T-helper 22 cell (primary cell): ENCODE results near the gene EPYC.
"Not testable (repeated sequence)": the region's sequence is repeated elsewhere in the genome, so short reads cannot be mapped to it uniquely, and the experiment has no call there.

ENCODE experiments used
- DNase-seq: peaks from one replicate; pipeline ENCODE4 v3.0.0-alpha.2; 2020; ENCODE audit warnings: low read depth

EPYC gene

GRCh38 chr12:90991952-90992465 lies 12.8 kb downstream of the EPYC start:
- no peak for DNase-seq

- no peak for DNase-seq
Observed at GRCh38 chr12:90990611-90991010, 14.2 kb downstream of the EPYC start.

- DNase-seq, result no peak
Observed at GRCh38 chr12:90989686-90990111, 15.1 kb downstream of the EPYC start.

DNA sequence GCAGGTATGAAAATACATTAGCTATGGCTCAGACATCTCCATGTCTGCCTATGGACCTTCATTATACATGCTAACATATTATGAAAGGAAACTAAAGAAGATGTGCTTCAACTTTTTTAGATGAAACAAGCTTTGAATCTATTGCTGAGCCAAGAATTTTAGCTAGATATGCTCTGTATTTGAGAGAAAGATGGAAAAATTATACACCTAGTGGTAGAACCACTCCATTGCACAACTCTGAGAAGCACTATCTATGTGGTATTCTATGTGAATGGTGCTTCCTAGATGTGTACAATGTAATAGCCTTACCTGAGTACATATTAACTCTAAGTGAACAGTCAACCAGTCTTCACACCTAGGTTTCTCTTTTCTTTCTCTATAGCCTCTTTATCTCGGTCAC lies 17.3 kb downstream of the EPYC start:
- DNase-seq, result no peak

DNA sequence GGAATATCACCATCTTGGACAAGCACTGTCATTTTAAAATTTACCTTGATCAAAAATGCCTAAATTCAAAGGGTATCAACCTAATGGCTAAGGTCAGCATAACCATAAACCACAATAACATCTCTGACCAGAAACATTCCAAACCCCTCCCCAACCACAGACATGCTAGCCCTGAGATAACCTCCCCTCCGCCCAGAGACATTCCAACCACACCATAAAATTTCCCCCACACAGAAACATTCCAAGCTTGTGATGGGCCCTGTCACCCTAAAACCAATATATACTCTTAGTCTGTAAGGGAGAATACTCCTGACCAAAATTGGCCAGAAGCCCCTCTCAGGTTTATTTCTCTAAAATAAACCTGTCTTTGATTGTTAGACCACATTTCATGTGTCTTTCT lies 17.7 kb downstream of the EPYC start:
- no peak for DNase-seq

- not testable (repeated sequence) for DNase-seq
Observed at GRCh38 chr12:90985331-90985730, 19.4 kb downstream of the EPYC start.

DNA sequence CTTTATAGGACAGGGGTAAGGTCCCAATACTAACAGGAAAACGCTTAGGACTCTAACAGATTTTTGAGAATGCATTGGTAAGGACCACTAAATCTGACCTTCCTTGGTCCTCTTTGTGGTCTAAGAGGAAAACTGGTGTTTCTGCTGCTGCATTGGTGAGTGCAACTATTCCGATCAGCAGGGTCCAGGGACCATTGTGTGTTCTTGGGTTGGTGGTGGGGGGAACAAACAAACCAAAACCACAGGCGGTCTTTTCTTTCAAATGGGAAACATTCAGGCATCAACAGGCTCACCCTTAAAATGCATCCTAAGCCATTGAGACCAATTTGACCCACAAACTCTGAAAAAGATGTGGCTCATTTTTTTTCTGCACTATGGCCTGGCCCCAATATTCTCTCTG lies 20.7 kb downstream of the EPYC start:
- DNase-seq, result no peak

DNA sequence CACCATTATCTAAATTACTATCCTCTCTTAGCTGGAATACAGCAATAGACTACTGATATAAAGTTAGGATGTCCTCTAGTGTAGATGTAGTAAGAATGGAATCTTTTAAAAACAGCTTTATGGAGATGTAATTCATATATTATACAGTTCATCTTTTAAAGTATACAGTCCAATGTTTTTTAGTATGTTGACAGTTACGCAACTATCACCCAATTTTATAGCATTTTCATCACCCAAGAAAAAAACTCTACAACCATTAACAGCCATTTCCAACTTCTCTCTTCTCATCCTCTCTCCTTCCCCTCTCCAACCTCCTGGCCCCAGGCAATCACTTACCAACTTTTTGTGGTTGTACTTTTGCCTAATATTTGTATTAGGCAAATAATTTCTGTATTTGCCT lies 22.6 kb downstream of the EPYC start:
- no peak for DNase-seq

DNA sequence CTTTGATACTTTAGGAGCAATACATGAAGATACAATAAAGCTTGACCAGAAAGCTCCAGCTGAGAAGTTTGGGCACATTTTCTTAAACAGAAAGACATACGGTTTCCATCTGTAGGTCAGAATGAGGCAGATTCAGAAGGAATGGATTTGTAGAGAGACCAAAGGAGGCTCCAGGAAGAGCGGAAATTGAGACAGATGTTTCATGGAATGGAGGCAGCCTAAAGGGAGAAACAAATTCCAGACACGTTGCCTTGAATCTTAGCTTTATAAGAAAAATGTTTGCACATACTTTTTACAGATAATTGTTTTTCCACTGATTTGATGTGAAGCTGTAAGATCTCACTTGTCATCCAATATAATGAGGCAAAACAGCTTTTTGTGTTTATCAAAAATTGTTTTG lies 24.8 kb downstream of the EPYC start:
- no peak for DNase-seq

DNA sequence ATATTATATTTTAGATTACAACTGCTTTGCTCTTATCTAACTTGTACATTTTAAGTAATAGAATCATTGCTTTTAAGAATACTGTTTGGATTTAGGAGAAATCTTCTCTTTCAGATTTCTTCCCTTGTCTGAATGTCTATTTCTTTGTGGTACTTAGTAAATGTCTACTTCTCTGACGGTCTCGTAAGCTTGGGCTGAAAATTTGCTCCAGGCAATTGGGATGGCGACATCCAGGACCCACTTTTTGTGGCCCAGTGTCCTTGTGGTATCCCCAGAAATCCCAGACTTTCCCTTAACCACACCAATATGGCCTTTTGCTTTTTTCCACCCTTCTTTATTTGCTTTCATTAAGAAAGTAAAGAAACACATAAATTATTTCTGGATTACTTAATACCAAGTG lies 25.8 kb downstream of the EPYC start:
- DNase-seq, result no peak

DNA sequence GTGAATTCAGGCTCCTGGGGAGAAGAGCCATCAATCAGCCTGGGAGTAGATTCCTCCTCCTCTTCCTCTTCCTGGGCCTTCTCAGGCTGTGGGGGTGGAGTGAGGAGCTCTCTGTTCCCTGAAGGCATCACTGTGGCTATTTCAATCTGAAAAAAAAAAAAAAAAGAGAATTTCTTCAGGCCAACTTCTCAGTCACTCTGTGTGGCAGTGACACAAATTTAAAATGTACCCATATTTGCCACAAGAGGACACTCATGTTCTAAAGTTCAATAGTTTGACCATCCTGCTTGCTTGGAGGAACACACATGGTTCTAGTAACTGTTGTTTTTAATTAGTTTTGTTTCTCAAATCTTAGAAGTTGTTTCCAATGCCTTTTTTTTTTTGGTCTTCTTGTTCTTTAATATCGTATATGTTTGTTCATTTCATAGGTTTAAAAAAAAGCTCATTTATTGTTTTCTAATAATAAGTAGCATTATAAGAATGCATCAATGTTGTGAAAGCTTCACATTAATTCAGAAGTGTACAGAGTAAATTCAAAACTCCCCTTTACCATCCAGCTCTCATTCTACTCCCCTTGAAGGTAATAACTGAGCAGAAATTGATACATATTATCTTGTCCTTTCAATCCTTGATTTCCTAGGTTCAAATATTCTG lies 26.5 kb downstream of the EPYC start:
- no peak for DNase-seq

DNA sequence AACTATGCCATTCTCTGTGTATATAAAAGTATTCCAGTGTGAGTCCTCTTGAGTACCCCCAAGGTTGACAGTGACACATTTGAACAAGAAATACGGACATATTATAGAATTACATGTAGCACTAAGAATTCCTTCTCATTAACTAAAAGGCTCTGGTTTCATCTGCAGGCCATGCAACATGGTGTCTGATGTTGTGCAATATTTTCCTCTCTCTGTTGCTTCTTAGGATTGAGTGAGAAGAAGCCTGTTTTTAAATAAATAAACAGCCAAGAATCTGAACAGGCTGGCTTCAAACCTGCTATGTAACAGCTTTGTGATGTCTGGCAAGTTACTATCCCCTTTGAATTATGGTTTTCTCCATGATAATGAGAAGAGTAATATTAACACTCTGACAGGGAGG lies 27.5 kb downstream of the EPYC start:
- no peak for DNase-seq

DNA sequence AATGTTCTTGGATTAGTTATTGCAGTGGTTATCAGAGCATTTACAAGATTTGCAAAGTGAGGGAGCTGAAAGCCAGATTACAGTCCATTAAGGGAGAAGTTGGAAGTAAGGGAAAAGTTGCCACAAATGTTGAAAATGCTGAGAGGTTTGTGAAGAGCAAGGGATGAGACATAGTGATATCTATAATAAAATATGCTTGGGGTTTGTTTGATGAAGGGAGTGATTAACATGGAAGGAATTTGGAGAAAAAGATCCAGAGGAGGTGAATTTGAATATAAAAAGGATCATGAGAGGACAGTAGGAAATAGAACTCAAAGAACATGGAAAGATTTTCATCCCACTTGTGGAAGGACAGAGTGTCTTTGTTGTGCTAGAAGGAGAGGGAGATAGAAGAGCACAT lies 30.5 kb downstream of the EPYC start:
- DNase-seq, result no peak

GRCh38 chr12:90972226-90972625 lies 32.5 kb downstream of the EPYC start:
- no peak for DNase-seq

DNA sequence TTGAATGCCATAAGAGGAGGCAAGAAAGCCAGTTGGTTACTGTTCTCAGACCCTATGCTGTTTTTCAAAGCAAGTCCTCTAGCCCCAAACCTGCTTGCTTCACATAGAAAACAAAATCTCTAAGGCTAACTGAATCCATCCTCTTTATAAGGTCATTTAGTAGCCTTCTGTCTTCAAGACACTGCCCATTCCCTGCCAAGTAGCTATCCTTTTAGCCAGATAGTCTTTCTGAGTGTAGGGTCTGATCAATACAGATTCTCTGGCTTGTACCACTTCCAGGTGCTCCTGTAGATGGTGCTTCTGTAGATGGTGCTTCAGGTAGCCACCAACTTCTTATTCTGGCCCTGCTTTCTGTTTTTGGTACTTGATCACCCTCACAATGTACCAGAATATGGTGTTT lies 33.9 kb downstream of the EPYC start:
- DNase-seq, result no peak

DNA sequence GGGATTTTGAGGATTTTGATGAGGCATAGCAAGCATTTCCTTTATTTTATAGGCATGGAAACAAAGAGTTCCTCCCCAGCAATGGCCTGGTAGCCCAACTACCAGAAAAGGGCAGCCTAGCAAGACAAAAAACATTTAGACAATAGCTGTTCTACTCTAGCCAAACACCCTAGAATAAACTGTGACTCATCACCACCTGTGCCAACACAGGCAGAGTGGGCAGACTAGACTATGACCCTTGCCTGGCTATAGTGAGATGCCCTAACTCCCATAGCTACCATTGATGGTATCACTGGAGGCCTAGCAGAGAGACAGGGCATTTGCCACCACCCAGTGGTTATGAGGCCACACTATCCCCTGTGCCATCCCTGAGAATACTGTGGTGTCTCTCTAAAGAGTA lies 34.3 kb downstream of the EPYC start:
- DNase-seq, result no peak

DNA sequence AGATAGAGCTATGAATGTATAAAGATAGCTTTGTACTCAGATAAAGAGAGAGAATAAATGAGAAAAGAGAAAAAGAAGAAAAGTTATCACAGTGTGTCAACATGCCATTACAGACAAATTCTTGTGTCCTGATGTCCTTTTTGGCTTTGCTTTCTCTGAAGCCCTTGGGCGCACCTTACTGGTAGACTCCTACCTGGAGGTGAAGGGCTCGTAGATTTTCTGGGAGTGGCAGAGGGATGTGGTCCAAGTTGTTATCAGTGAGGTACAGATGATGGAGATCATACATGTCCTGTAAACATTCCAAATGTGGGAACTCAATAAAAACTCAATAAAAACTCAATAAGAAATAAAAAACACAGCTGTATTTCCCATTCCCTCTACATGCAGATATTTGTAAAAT lies 34.9 kb downstream of the EPYC start:
- DNase-seq, result no peak

DNA sequence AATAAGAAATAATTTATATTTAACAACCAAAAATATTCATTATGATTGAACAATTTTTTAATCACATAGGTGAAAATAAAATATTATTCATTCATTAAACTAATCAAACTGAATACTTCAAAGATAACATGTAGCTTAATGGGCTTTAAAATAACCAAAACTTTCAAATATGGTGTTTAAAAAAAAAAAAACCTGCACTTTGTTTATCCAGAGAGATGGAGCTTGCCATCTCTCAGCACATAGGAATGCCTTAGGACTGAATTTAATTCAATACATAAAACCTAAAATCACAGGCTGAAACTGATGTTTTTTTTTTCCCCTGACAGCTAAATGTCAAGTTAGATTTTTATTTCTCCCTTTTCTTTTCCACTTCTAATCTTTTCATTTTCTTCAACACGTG lies 35.4 kb downstream of the EPYC start:
- DNase-seq, result no peak

GRCh38 chr12:90965204-90965603 lies 39.6 kb downstream of the EPYC start:
- DNase-seq, result no peak

DNA sequence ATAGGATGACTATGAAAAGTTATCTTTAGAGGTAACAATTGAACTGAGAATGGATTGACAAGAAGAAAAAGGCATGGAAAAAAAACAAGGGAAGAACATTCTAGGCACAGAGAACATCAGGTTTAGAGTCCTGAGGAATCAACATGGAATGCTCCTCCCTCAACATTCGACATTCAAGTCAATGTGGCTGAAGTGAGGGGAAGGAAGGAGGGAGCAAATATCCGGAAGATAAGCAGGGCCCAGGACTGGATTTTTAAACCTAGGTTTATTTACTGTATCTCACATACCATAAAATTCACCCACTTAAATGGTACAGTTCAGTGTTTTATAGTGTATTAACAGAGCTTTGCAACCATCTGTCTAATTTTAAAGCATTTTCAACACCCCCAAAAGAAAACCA lies 40.2 kb downstream of the EPYC start:
- DNase-seq, result no peak

GRCh38 chr12:90963946-90964345 lies 40.8 kb downstream of the EPYC start:
- no peak for DNase-seq

- DNase-seq, result no peak
Observed at GRCh38 chr12:90961154-90961553, 43.6 kb downstream of the EPYC start.

GRCh38 chr12:90959538-90960139 lies 45.1 kb downstream of the EPYC start:
- no peak for DNase-seq

GRCh38 chr12:90959032-90959431 lies 45.7 kb downstream of the EPYC start:
- DNase-seq, result no peak
